ENCODE results near the gene PCGF3.

DNA sequence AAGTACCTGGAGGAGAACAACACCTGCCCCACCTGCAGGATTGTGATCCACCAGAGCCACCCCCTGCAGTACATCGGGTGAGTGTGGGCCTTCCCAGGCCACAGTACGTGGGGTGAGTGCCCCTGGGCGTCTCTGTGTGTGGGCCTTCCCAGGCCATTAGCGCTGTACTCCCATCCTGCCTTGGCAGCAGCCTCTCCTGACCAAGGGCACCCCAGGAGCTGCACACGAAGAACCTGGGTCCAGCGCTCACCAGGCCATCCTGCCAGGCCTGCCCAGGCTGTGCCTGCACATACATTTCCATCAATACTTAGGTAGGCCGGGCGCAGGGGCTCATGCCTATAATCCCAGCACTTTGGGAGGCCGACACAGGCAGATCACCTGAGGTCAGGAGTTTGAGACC is 29.3 kb downstream of the PCGF3 start:
- TF ChIP-seq, protein P1, sequence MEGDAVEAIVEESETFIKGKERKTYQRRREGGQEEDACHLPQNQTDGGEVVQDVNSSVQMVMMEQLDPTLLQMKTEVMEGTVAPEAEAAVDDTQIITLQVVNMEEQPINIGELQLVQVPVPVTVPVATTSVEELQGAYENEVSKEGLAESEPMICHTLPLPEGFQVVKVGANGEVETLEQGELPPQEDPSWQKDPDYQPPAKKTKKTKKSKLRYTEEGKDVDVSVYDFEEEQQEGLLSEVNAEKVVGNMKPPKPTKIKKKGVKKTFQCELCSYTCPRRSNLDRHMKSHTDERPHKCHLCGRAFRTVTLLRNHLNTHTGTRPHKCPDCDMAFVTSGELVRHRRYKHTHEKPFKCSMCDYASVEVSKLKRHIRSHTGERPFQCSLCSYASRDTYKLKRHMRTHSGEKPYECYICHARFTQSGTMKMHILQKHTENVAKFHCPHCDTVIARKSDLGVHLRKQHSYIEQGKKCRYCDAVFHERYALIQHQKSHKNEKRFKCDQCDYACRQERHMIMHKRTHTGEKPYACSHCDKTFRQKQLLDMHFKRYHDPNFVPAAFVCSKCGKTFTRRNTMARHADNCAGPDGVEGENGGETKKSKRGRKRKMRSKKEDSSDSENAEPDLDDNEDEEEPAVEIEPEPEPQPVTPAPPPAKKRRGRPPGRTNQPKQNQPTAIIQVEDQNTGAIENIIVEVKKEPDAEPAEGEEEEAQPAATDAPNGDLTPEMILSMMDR (IDR thresholded peaks at IDR 0.05): no peak
- TF ChIP-seq POLR2A (IDR thresholded peaks at IDR 0.05): no peak

Data from testis (tissue), 2 donors.